Liver (tissue), 9 donors: ENCODE results near the gene HAO1. TPM values are rescaled to one million over a fixed set of nuclear protein-coding genes. Genes with fewer than 3 reads are reported as not detected.
A peak's percentile ranks its signal among the peaks of the same experiment; 100 is the strongest.

Source experiments
- DNase-seq: peaks from one replicate; pipeline ENCODE4 v3.0.0-alpha.2; 2017; ENCODE audit warnings: low spot score
- H3K27ac ChIP-seq, 2 donors: one replicate each; pipeline ENCODE4 v1.7.0; 2013; ENCODE audit warnings: inconsistent platforms in 2 of 2, low read length in 2 of 2, control low read depth in 1 of 2, low read depth in 1 of 2, mild to moderate bottlenecking in 1 of 2
- H3K27me3 ChIP-seq, 4 donors: one replicate each; pipeline versions ENCODE4 v1.6.1 to v1.7.0; 2013; ENCODE audit warnings: low read length in 3 of 4, inconsistent platforms in 1 of 4, mild to moderate bottlenecking in 1 of 4, moderate library complexity in 1 of 4; ENCODE audit not compliant: control insufficient read depth in 4 of 4, insufficient read depth in 4 of 4
- H3K36me3 ChIP-seq, 4 donors: one replicate each; pipeline versions ENCODE4 v1.6.1 to v1.7.0; 2013; ENCODE audit warnings: low read length in 3 of 4, mild to moderate bottlenecking in 3 of 4, low read depth in 1 of 4, moderate library complexity in 1 of 4; ENCODE audit not compliant: control insufficient read depth in 4 of 4, insufficient read depth in 3 of 4
- H3K4me1 ChIP-seq, 4 donors: one replicate each; pipeline versions ENCODE4 v1.6.1 to v1.7.0; 2013; ENCODE audit warnings: low read length in 3 of 4, mild to moderate bottlenecking in 3 of 4, moderate library complexity in 1 of 4; ENCODE audit not compliant: control insufficient read depth in 4 of 4, insufficient read depth in 4 of 4
- H3K4me3 ChIP-seq, 3 donors: one replicate each; pipeline versions ENCODE4 v1.6.1 to v1.7.0; 2013; ENCODE audit warnings: low read length in 3 of 3, control low read depth in 1 of 3, low read depth in 1 of 3, mild to moderate bottlenecking in 1 of 3
- H3K9ac ChIP-seq, 2 donors: one replicate each; pipeline ENCODE4 v1.7.0; 2013; ENCODE audit warnings: low read length in 2 of 2, mild to moderate bottlenecking in 2 of 2, moderate library complexity in 2 of 2, control low read depth in 1 of 2, low read depth in 1 of 2
- H3K9me3 ChIP-seq, 4 donors: one replicate each; pipeline versions ENCODE4 v1.6.1 to v1.7.0; 2013; ENCODE audit warnings: low read length in 3 of 4; ENCODE audit not compliant: control insufficient read depth in 4 of 4
- EGR1 ChIP-seq, 2 donors: IDR thresholded peaks; 2 replicates each; pipeline ENCODE4 v1.6.1; 2016 to 2018; ENCODE audit warnings: antibody characterized with exemption in 2 of 2, low read depth in 2 of 2
- FOXA1 ChIP-seq: IDR thresholded peaks from 2 replicates; pipeline ENCODE4 v1.6.1; 2016; ENCODE audit warnings: antibody characterized with exemption
- FOXA2 ChIP-seq: IDR thresholded peaks from 2 replicates; pipeline ENCODE4 v1.6.1; 2016; ENCODE audit warnings: antibody characterized with exemption
- GABPA ChIP-seq, 2 donors: IDR thresholded peaks in 1 of 2; conservative IDR thresholded peaks in 1 of 2; 2 replicates each; pipeline ENCODE4 v1.6.1; 2016; ENCODE audit warnings: antibody characterized with exemption in 2 of 2, mild to moderate bottlenecking in 1 of 2, moderate library complexity in 1 of 2
- HNF4A ChIP-seq, 2 donors: conservative IDR thresholded peaks; 2 replicates each; pipeline ENCODE4 v1.6.1; 2016; ENCODE audit warnings: antibody characterized with exemption in 2 of 2, mild to moderate bottlenecking in 2 of 2
- JUND ChIP-seq, 2 donors: IDR thresholded peaks; 2 replicates each; pipeline ENCODE4 v1.6.1; 2016; ENCODE audit warnings: antibody characterized with exemption in 2 of 2
- RAD21 ChIP-seq, 2 donors: IDR thresholded peaks; 2 replicates each; pipeline ENCODE4 v1.6.1; 2016; ENCODE audit warnings: antibody characterized with exemption in 2 of 2, mild to moderate bottlenecking in 2 of 2
- SP1 ChIP-seq: IDR thresholded peaks from 2 replicates; pipeline ENCODE4 v1.6.1; 2018; ENCODE audit warnings: antibody characterized with exemption, mild to moderate bottlenecking
- TAF1 ChIP-seq: conservative IDR thresholded peaks from 2 replicates; pipeline ENCODE4 v1.6.1; 2016; ENCODE audit warnings: antibody characterized with exemption, mild to moderate bottlenecking
- YY1 ChIP-seq: IDR thresholded peaks from 2 replicates; pipeline ENCODE4 v1.6.1; 2016; ENCODE audit warnings: antibody characterized with exemption, mild to moderate bottlenecking
- WGBS: extraction: QIAGEN DNeasy Blood & Tissue Kit; methylation state at CpG from one replicate; pipeline ENCODE4 v1.1.7; 2013; 5-methylcytosine and 5-hydroxymethylcytosine counted together
- polyA plus RNA-seq, 2 donors: library from polyadenylated mRNA; stranded (reverse) in 1 of 2; unstranded in 1 of 2; fragments of 200-250 nt in 1 of 2; fragments of >200 nt in 1 of 2; fragmentation: Nextera tagmentation in 1 of 2; extraction: Ambion mirVana in 1 of 2; gene quantifications; one replicate each; pipeline versions ENCODE4 v1.2.1 to v1.2.3, GENCODE V29; 2013 to 2015
- total RNA-seq, 2 donors: library from RNA; depleted of rRNA; stranded (reverse); fragments of >200 nt; gene quantifications; one replicate each; pipeline ENCODE4 v1.2.3, GENCODE V29; 2014
- TF ChIP-seq, protein P1 (sequence below): IDR thresholded peaks from 2 replicates; pipeline ENCODE4 v1.6.1; 2016; ENCODE audit warnings: antibody characterized with exemption, mild to moderate bottlenecking
- TF ChIP-seq, protein P2 (sequence below): IDR thresholded peaks from 2 replicates; pipeline ENCODE4 v1.6.1; 2016; ENCODE audit warnings: antibody characterized with exemption
- TF ChIP-seq, protein P3 (sequence below): IDR thresholded peaks from 2 replicates; pipeline ENCODE4 v1.6.1; 2016; ENCODE audit warnings: antibody characterized with exemption
- TF ChIP-seq, protein P4 (sequence below): IDR thresholded peaks from 2 replicates; pipeline ENCODE4 v1.6.1; 2016; ENCODE audit warnings: antibody characterized with exemption
- donor health status: healthy.
- donor health status: healthy.
- donor health status: healthy.
- donor health status: healthy.
- donor health status: healthy.

HAO1 gene
- total and polyA plus RNA-seq, 4 donors, result 17.8 to 164 (median 161) TPM

DNA sequence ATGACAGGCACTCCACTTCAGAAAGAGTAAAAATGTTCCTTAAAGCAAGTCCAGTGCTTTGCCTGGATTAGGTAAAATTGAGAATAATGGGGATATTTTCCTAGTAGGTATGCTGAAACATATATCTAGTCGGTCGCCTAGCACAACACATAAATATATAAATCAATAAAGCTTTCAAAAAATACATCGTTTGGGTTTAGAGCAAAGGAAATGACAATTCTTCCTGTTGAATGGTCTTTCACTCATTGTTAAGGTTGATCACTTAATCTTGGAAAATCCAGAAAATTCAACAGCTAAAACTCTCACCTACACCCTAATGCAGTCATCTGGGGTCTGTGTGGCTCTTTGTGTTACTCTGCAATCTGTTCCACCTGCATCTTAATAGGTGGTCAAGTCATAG, 13.9 kb downstream of the HAO1 start:
- peaks cover under 1 to 27% (median 9%) of the 10 kb centered on the region in 4 donors for H3K36me3 ChIP-seq
- 64% methylated on average over 3 of the region's 3 CpGs for WGBS
- no peak overlapping the region for H3K9ac ChIP-seq
- TF ChIP-seq TAF1, result no peak
- TF ChIP-seq SP1, result no peak
- TF ChIP-seq, protein P1, sequence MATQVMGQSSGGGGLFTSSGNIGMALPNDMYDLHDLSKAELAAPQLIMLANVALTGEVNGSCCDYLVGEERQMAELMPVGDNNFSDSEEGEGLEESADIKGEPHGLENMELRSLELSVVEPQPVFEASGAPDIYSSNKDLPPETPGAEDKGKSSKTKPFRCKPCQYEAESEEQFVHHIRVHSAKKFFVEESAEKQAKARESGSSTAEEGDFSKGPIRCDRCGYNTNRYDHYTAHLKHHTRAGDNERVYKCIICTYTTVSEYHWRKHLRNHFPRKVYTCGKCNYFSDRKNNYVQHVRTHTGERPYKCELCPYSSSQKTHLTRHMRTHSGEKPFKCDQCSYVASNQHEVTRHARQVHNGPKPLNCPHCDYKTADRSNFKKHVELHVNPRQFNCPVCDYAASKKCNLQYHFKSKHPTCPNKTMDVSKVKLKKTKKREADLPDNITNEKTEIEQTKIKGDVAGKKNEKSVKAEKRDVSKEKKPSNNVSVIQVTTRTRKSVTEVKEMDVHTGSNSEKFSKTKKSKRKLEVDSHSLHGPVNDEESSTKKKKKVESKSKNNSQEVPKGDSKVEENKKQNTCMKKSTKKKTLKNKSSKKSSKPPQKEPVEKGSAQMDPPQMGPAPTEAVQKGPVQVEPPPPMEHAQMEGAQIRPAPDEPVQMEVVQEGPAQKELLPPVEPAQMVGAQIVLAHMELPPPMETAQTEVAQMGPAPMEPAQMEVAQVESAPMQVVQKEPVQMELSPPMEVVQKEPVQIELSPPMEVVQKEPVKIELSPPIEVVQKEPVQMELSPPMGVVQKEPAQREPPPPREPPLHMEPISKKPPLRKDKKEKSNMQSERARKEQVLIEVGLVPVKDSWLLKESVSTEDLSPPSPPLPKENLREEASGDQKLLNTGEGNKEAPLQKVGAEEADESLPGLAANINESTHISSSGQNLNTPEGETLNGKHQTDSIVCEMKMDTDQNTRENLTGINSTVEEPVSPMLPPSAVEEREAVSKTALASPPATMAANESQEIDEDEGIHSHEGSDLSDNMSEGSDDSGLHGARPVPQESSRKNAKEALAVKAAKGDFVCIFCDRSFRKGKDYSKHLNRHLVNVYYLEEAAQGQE, result no peak
- TF ChIP-seq, protein P2, sequence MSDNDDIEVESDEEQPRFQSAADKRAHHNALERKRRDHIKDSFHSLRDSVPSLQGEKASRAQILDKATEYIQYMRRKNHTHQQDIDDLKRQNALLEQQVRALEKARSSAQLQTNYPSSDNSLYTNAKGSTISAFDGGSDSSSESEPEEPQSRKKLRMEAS, result no peak
- TF ChIP-seq FOXA2, result no peak
- no peak overlapping the region for H3K27ac ChIP-seq
- peaks cover 0 to 11% (median 5%) of the 10 kb centered on the region in 4 donors for H3K4me1 ChIP-seq
- H3K27me3 ChIP-seq, result no peaks in the 10 kb centered on the region
- no peak for DNase-seq
- H3K9me3 ChIP-seq, result no peaks in the 10 kb centered on the region
- H3K4me3 ChIP-seq, result no peak overlapping the region

DNA sequence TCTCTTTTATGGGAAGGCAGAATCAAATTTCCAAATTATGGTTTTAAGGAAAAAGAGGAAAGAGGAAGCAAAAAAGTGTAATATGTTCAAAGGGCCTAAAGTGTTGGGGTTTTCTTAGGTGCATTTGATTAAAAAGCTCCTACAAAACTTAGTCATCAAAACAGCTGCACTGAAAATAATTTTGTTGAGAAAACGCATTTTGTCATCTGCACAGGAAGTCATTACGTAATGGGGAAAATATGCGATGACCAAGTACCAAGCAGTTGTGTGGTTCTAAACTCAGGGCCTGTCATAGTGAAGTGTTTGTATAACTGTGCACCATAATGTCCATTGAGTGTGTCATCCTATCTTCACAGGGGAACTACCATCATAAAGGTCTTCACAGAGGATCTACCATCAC, 15.6 kb downstream of the HAO1 start:
- 53% methylated on average over 3 of the region's 3 CpGs for WGBS
- TF ChIP-seq GABPA (IDR thresholded peaks at IDR 0.05 in 1 of 2, conservative IDR thresholded peaks at IDR 0.05 in 1 of 2) (no peak), JUND (IDR thresholded peaks at IDR 0.05) (peak; percentile 32 to 56)
- Histone ChIP-seq H3K27ac (peak overlapping the region in 1 of 2 donors; percentile 56), H3K9ac (no peak overlapping the region), H3K4me1 (peaks cover 0 to 1% (median 0%) of the 10 kb centered on the region in 4 donors), H3K9me3 (no peaks in the 10 kb centered on the region), H3K36me3 (peaks cover 0 to 18% (median 2%) of the 10 kb centered on the region in 4 donors), H3K4me3 (no peak overlapping the region), H3K27me3 (no peaks in the 10 kb centered on the region)
- no peak for DNase-seq

DNA sequence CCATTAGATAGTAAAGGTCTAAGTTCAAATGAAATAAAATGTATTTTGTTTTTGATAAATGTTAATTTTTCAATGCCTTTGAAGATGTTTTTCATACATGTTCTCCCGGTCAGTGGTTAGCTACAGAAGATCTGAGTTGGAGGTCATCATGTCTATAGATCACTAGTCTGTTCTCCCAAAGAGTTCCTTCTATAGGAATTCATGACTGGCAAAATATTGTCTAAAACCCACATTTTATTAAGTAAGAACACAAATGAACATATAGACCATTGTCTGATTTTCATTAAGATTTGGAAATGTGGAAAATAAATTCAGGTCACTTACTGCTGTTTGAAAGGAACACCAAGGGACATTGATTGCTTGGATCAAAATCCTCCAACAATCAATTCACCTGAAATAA, 23.6 kb downstream of the HAO1 start:
- Histone ChIP-seq H3K36me3 (peaks cover 0 to 32% (median 18%) of the 10 kb centered on the region in 4 donors), H3K9ac (no peak overlapping the region), H3K9me3 (no peaks in the 10 kb centered on the region), H3K27ac (no peak overlapping the region), H3K4me1 (peaks cover 0 to 5% (median 0%) of the 10 kb centered on the region in 4 donors), H3K4me3 (no peak overlapping the region), H3K27me3 (no peaks in the 10 kb centered on the region)
- WGBS, result 100% methylated on average over 1 of the region's 1 CpG
- DNase-seq, result no peak
- TF ChIP-seq SP1, result no peak
- TF ChIP-seq HNF4A (conservative IDR thresholded peaks at IDR 0.05), result no peak
- no peak for TF ChIP-seq FOXA1
- TF ChIP-seq YY1, result no peak
- TF ChIP-seq, protein P3, sequence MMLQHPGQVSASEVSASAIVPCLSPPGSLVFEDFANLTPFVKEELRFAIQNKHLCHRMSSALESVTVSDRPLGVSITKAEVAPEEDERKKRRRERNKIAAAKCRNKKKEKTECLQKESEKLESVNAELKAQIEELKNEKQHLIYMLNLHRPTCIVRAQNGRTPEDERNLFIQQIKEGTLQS, result no peak
- no peak for TF ChIP-seq GABPA (IDR thresholded peaks at IDR 0.05 in 1 of 2, conservative IDR thresholded peaks at IDR 0.05 in 1 of 2)
- no peak for TF ChIP-seq TAF1
- TF ChIP-seq RAD21 (IDR thresholded peaks at IDR 0.05), result no peak
- TF ChIP-seq, protein P1, result no peak
- TF ChIP-seq, protein P4, sequence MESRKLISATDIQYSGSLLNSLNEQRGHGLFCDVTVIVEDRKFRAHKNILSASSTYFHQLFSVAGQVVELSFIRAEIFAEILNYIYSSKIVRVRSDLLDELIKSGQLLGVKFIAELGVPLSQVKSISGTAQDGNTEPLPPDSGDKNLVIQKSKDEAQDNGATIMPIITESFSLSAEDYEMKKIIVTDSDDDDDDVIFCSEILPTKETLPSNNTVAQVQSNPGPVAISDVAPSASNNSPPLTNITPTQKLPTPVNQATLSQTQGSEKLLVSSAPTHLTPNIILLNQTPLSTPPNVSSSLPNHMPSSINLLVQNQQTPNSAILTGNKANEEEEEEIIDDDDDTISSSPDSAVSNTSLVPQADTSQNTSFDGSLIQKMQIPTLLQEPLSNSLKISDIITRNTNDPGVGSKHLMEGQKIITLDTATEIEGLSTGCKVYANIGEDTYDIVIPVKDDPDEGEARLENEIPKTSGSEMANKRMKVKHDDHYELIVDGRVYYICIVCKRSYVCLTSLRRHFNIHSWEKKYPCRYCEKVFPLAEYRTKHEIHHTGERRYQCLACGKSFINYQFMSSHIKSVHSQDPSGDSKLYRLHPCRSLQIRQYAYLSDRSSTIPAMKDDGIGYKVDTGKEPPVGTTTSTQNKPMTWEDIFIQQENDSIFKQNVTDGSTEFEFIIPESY, result no peak
- no peak for TF ChIP-seq EGR1 (IDR thresholded peaks at IDR 0.05; ENCODE audit: low read depth in 2 of 2)
- no peak for TF ChIP-seq JUND (IDR thresholded peaks at IDR 0.05)
- TF ChIP-seq, protein P2, result no peak
